Dedifferentiated amniotic fluid mesenchymal stem cell (primary cell): ENCODE results near the gene ECE1.

Experiments
- DNase-seq: peaks from one replicate; pipeline ENCODE4 v3.0.0-alpha.2; 2016; ENCODE audit errors: extremely low spot score

The ECE1 gene

DNA sequence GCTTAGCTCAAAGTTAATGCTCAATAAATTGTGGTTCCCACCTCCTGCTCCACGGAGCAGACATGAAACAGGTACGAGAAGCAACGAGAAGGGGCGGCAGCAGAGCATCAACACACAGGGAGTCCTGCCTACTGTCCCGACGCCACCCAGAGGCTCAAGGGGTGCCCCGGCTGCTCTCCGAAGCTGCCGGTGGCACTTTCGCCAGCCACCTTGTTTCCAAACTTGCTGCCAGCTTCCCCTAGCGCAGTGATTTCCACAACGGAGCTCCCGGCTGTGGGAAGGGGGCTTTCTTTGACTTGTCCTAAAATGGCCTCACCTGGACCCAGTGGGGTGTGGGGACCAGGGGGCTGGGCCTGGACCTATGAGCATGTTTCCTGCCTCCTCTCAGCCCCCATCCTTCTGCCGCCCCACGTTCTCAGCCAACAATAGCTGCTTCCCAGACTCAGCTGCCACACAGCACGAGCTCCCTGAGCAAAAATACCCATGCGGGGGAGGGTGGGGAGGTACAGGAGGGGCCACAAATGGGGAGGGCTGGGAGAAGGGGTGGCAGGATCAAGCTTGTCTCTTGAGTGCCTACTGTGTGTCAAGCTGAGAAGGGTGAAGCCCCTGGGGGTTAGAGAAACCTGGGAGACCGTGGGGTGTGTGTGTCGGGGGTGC is 35.6 kb upstream of the ECE1 start:
- DNase-seq, result no peak

DNA sequence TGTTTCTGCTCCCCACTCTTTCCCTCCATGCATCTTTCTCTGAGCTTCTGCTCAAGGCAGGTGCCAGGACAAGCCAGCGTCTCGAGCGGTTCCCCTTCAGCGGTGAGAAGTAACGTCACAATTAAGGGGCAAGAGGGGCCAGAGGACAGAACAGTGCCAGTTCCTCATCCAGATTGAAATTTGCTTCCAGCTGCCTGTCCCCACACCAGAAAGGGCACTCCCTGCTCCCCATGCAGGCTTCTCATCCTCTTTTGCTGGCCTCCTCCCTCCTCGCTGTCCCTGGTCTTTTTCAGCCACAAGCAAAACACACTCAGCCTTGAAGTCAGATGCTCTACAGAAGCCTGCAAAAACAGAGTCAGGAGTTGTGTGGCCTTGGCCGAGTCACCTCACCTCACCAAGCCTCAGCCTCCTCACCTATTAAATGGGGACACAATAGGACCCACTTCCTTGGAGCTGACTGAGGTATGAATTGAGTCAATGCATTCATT is 35.0 kb upstream of the ECE1 start:
- no peak for DNase-seq

DNA sequence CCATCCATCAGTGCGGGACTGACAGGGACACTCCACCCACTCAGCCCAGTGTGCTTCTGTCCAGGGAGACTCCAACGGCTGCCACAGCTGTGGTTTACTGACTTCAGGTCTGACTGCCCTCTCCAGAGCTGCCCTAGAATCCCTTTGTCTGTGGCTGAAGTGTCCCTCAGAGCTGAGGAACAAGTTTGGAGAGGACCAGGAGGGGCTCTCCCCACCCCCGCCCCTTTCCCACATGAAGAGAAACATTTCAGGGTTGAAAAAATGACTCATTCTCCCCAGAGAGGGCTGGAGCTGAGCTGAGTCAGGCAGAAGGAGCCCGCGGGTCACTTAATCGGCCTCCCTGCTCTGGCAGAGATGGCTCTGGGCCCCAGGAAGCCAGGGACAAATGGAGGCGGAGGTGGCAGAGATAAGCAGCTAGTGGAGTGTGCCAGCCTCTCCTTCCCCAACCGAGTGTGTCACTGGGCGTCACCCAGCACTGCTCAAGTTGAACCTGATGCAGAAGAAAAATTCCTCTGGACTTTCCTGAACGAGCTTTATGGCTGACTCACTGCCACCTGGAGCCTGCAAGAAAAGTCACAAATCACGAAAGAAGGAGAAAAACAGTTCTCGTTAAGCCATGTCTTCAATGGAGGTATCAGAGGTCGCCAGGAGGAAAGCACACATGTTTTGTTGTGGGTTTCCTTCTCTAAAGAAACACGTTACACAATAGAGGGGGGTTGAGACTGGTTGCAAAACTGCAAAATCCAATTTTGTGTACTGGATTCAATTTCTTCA is 34.3 kb upstream of the ECE1 start:
- DNase-seq, result peak; percentile 84

DNA sequence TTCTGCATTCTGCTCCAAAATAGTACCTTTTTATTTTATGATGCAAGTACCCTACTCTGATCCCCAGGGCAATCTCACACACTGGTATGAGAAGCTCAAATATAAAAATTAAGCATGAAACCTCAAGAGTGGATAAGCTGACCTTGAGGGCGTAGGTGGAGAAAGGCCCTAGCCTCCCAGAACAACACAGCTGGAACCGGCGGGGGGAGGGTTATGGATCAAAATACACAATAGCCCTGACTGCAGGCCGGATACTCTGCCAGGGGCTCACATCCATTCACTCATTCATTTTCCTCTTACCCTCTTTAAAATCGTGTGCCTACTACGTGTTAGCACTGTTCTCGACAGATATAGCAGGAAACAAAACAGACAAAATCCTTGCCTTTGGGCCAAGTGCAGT is 32.8 kb upstream of the ECE1 start:
- DNase-seq, result no peak

DNA sequence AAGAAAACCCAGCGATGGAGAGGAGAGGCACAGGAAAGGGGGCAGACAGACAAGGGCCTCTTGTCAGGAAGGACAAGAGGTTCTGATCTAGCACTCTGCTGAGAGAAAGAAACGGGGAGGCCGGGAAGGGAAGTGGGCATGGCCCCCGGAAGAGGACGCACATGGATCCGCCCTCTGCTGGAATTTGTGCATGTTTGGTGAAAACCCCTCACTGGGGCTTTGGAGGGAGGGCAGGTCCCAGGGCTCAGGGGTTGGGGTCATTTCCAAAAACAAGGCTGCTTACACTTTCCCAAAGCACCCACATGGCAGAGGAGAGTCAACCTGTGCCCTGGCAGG is 32.4 kb upstream of the ECE1 start:
- no peak for DNase-seq

DNA sequence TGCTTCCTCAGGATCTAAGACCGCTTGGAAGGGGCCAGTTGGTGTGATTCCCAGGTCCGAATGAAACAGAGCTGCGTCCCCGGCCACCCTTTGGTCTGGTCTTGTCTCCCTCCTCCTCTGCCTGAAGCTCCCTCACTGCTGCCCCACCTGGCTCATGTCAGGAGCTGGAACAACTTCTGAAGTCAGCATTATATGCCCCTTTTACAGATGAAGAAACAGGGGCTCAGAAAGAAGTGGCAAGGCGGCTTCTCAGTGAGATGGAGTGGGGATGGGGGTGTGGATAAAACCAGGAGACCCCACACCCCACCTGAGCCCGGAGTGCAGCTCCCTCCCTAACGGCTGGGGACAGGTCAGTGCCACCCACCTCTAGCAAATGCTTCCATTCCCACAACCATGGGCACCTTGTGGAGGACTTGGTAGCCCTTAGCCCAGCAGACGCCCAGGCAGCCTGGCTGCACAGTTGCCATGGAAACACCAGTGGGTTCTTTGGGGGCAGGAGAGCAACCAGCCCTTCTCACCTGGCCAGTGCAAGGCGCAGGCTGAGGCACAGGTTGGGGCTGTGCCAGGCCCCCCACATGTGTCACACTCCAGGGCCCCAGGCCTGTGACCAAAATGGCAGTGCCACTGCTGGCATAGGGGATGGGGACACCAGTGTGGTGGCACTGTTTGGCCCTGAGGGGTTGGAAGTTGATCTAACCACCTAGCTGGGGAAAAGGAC is 31.9 kb upstream of the ECE1 start:
- DNase-seq, result no peak

DNA sequence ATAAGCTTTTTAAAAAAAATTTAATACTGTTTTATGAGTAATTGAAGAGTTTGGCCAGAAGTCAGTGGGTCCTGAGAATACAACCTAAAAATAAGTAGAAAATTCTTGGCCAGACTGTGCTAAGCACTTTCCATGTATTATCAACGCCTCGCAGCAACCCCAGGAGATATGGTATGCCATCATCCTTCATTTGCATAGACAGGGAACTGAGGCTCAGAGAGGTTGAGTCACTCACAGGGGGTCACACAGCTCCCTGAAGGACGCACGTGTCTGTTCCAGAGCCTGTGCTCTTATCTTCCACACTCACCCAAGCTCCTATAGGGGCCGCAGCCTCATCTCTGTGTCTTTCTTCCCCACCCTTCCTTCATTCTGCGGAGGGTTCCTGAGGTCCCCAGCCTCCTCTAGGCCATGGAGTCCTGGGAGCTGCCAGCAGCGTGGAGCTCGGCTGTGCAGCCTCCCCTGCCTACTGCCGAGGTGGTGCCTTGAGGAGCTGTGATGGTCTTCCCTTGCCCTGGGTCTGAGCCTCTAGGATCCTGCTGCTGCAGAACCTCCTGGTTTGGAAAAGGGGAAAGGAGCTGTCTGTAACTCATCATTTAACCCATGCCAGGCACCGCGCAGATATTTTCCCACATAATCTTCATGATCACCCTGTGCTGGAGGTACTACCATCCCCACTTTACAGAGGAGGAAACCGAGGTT is 30.3 kb upstream of the ECE1 start:
- DNase-seq, result no peak

DNA sequence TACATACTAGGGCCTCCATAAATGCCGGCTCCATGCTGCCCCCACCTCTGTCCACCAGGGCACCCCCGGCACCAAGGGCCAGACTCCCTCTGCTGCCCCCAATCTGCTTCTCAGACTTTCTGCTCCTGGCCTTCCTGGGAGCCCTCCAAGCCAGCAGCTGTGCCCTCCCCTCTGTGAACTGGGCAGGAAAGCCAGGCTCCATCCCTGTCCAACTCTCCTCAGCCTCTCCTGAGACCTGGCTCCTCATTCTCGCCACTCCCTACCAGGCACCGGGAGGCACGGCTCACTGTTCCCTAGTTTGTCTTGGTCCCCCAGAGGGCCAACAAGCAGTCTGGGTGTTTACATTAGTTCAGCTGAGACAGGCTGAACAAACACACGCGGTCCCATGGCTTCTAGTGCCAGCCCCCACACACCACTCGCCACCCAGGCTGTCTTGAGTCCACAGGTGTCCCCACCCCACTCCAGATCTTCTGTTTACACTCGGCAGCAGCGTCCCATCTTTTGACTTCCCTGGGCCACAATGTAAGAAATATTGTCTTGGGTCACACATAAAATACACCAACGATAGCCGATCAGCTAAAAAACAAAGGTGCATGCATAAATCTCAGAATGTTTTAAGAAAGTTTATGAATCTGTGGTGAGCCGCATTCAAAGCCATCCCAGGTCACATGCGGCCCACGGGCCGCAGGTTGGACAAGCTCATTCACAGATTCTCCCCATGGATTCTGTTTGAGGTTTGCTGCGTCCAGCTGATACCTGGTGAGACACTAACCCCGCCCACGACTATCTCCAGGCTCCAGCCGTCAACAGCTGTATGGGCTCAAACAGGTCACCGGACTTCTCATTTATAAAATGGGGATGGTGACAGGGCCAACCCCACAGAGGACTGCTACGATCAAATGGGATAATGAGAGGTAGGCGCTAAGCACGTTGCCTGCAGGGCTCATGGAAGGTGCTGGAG is 29.5 kb upstream of the ECE1 start:
- DNase-seq, result no peak

DNA sequence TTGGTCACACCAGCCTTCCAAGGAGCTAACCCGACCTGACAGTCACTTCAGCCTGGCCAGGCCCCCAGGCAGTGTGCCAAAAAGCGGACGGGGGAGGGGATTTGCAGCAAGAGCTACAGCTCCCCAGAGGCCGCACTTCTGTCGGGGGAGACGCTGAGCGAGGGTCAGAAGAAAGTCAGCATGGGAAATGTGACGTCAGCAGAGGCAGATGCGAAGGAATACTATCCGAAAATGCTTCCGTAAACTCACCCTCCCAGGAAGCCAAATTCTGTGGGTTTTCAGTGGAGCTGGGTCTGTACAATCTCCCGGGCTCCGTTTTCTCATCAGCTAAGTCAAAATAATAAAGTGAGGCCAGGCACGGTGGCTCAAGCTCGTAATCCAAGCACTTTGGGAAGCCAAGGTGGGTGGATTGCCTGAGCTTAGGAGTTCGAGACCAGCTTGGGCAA is 28.5 kb upstream of the ECE1 start:
- DNase-seq, result no peak

DNA sequence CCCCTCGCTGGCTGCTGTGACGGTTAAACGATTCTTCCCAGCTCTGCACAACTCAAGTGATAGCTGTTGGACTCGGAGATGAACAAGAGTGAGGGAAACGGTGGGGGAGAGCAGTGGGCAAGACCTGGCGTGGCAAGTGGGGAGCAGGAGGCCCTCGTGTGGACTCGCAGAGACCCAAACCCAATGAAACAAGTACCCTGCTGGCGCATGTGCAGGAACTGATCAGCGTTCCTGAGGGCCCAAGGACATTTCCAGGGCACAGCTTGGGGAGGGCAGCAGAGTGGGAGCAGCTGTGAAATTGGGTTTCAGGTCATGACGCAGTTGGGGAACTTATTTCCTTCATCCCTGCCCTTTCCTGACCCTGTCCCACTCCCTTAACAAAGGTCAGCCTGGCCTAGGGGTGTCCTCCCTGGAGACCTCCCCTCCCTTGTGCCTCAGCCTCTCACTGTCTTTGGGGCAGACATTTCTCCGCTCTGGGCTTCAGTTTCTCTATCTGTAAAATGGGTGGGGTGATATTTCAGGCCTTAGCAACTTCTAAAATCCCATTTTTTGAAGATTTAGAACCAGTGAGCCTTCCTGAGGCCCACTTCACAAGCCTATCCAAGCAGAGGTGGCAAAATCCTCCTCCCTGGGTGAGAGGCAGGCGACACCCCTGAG is 27.9 kb upstream of the ECE1 start:
- DNase-seq, result no peak

DNA sequence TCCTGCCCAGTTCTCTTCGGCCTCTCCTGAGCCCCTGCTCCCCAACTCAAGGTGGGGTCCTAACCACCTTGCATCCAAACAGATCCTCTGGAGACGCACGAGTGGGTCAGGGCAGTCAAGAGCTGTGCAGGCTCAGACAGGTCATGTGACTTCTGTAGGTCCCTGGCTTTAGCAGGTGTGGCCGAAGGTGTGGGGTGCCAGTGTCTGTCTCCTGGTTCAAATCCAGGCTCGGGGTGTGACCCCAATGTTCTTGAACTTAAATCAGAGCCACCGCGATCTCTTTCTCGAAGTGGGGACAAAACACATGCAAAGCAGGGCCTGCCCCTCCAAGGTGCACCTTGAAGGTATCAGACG is 27.4 kb upstream of the ECE1 start:
- DNase-seq, result no peak

DNA sequence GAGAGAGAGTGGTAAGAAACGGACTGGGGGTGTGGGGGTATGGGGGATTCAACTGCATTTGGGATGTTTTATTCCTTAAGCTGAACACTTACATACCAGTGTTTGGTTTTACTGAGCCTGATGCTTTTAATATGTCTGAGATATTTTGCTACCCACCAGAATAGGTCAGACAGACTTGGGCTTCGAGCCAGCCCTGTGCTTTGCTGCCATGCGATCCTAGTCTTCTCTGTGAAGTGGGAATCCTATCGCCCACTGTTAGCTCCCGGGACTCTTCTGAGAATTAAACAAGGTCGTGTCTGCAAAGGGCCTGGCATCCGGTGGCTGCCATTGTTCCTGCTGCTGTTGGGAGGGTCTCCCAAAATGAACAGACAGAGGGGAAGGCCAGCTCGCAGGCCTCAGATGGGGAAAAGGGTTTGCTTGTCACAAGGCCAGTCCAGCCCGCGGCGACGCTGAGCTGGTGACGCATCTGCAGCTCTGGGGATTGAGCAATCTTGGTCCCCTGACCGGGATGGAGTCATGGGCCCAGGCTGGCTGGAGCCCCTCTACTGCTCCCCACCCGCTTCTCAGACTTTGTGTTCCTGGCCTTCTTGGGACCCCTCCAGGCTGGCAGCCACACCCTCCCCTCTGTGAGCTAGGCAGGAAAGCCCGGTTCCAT is 26.9 kb upstream of the ECE1 start:
- DNase-seq, result peak; percentile 76

DNA sequence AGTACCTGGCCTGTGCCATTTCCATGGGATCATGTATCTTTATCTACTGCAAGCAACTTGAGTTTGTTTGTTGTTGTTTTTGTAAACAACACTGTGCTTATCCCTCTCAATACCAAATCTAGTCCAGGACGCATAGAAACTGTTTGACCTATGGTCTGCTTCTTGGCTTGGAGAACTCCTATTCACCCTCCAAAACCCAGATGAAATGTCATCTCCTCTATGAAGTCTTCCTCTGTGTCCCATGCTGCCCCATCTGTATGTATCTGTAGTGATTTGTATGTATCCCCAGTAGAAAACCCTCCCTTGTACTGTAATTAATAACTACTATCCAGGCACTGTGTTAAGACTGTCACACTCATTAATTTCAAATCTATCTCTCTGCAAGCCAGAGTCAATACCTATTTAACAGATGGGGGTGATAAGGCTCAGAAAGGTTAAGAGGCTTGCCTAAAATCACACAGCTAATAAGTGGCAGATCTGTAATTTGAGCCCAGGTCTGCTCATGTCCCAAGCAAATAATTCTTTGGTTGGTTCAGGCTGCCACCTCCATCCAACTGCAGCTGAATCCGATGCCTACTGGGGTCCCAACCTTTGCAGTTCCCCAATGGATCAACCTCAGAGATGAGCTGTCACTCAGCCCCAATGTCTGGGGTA is 24.6 kb upstream of the ECE1 start:
- DNase-seq, result no peak

DNA sequence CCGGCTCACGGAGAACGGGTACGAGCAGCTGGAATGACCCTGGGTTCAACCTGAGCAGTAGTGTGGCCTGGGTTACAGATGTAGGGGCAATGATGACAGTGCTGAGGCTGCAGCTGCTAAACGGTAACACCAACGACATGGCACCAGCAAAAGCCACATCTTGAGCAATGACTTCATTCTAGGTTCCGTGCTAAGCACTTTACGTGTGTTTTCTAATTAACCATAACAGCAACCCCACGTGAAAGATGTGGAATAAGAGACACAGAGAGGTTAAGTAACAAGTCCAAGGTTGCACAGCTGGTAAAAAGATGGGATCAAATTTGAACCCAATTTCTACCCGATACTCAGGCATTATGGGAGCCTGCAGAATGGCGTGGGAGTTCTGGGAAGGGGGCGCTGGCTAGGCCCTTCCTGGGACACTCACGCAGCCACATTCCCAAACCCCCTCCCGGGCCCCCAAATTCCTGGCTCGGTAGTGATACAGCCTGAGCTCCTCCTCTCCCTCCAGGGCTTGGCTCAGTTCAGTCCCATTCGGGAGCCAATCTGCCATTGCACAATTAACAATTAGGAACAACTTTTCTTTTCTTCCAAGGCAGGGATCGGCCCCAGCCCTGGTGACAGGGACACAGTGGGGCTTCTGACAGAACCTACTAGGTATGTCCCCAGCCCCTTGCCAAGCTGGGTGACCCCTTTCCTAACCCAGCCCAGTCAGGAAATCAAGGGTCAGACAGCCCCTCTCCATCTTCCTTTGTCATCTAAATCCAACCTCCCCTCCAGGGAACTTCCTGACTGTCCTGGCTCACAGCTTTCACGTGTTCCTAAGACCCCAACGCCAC is 23.8 kb upstream of the ECE1 start:
- no peak for DNase-seq

DNA sequence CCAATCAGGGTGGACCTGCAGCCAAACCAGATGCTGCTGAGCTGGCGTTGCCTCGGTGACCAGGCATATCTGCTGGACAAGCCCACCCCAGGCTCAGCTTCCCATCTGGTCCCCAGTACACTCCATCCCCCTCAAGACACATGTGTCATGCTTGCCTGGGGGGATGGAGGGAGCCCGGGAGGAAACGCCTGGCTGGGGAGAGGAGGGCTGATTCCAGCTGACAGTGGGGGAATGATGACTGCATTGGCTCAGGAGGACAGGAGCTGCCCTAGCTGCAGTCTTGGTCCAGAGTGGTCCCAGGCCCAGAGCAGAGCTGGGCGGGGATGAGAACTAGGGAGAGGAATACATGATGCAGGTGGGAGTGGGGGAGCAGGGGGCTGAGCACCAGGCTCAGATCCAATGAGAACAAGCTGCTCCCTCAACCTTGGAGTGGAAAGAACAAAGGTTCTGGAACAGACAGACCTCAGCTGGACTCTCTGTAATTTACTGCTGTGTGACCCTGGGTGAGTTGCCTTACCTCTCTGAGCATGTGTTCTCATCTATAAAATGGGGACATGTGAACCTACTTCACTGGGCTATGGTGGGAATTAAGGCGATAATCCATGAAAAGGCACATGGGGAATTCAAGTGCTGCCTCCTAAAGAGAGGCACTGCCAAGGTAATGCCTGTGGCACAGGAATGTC is 23.1 kb upstream of the ECE1 start:
- no peak for DNase-seq

DNA sequence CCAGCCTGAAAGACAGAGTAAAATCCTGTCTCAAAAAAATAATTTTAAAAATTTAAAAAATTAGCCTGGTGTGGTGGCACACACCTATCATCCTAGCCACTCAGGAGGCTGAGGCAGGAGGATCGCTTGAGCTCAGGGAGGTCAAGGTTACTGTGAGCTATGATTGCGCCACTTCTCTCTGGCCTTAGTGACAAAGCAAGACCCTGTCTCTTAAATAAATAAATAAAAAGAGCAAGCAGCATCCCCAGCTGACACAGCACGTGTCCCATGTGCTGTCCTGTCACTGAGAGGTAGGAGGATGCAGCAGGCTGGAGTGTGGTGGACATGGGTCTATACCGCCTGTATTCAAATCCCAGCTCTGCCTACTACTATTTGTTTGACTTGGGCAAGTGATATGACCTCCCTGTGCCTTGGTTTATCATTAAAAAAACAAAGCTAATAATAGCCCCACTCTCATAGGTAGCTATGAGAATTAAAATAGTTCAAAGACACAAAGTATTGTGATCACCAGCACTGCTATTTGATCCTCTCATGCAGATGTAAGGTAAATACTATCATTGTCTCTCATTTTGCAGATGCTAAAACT is 22.2 kb upstream of the ECE1 start:
- DNase-seq, result no peak

DNA sequence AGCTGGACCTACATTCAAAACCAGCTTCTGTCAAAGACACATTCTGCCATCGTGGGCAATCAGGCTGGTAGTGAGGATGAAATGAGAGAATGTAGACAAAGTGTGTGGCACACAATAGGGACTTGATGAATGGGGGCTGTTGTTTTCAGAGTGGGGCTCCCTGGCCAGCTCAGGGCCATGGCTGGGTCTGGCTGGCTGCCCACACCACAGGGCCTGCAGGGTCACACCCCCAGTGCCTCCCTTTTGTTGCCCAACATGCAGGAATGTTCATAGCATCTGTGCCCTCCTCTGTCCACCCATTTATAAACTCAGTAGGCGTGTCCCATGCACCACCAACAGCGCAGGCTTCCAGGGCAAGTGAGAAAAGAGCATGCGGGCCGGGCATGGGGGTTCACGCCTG is 20.8 kb upstream of the ECE1 start:
- no peak for DNase-seq
